Measurements from ENCODE around the gene MORN2. TPM values are rescaled to one million over a fixed set of nuclear protein-coding genes. Genes with fewer than 3 reads are reported as not detected.

Gene MORN2
- total and polyA plus RNA-seq, 2 of the 13 experiments (the other 11 are each of a cell fraction or from before 2014, with no cell fraction given) = 7.0 to 28.0 TPM

GRCh38 chr2:38875576-38876367 is at the start of gene MORN2, which contains the start of gene DHX57 (continued):
- TF ChIP-seq TCF12 (IDR thresholded peaks at IDR 0.05) = no peak
- TF ChIP-seq TCF12 (CRISPR knock-in tag; IDR thresholded peaks at IDR 0.05) = no peak
- TF ChIP-seq ZNF337 (CRISPR knock-in tag; IDR thresholded peaks at IDR 0.05; ENCODE audit: borderline replicate concordance, low read depth) = no peak; the same call in 1 of the 2 replicates
- TF ChIP-seq ELF4 (CRISPR knock-in tag; IDR thresholded peaks at IDR 0.05; ENCODE audit: borderline replicate concordance) = 0 out of 2 replicates have a peak, but pooled peaks have one; percentile 39
- TF ChIP-seq NFIB (CRISPR knock-in tag; IDR thresholded peaks at IDR 0.05; ENCODE audit: borderline replicate concordance) = no peak
- TF ChIP-seq IRF2 (CRISPR knock-in tag; IDR thresholded peaks at IDR 0.05) = peak; percentile 80; the same call in 1 of the 2 replicates
- TF ChIP-seq FOXC1 (CRISPR knock-in tag; IDR thresholded peaks at IDR 0.05; ENCODE audit: borderline replicate concordance) = peak; percentile 85
- TF ChIP-seq ZNF75D (CRISPR knock-in tag; IDR thresholded peaks at IDR 0.05; ENCODE audit: borderline replicate concordance) = no peak
- TF ChIP-seq SIN3A (IDR thresholded peaks at IDR 0.05; ENCODE audit: borderline replicate concordance, low read depth, low read length) = peak; percentile 99
- TF ChIP-seq, protein P1, sequence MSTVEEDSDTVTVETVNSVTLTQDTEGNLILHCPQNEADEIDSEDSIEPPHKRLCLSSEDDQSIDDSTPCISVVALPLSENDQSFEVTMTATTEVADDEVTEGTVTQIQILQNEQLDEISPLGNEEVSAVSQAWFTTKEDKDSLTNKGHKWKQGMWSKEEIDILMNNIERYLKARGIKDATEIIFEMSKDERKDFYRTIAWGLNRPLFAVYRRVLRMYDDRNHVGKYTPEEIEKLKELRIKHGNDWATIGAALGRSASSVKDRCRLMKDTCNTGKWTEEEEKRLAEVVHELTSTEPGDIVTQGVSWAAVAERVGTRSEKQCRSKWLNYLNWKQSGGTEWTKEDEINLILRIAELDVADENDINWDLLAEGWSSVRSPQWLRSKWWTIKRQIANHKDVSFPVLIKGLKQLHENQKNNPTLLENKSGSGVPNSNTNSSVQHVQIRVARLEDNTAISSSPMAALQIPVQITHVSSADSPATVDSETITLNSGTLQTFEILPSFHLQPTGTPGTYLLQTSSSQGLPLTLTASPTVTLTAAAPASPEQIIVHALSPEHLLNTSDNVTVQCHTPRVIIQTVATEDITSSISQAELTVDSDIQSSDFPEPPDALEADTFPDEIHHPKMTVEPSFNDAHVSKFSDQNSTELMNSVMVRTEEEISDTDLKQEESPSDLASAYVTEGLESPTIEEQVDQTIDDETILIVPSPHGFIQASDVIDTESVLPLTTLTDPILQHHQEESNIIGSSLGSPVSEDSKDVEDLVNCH (CRISPR knock-in tag; IDR thresholded peaks at IDR 0.05) = no peak
- TF ChIP-seq ZMYM2 (CRISPR knock-in tag; IDR thresholded peaks at IDR 0.05) = no peak
- TF ChIP-seq KLF16 (CRISPR knock-in tag; IDR thresholded peaks at IDR 0.05) = no peak; a peak in 2 of 4 replicates
- TF ChIP-seq SMARCC2 (IDR thresholded peaks at IDR 0.05) = no peak
- peak; percentile 48; the same call in 1 of the 2 replicates for TF ChIP-seq ZNF782 (CRISPR knock-in tag; IDR thresholded peaks at IDR 0.05; ENCODE audit: borderline replicate concordance)
- peak; percentile 87 for TF ChIP-seq YEATS4 (CRISPR knock-in tag; IDR thresholded peaks at IDR 0.05; ENCODE audit: borderline replicate concordance)
- TF ChIP-seq ZBTB20 (CRISPR knock-in tag; IDR thresholded peaks at IDR 0.05; ENCODE audit: borderline replicate concordance, low read depth) = no peak
- TF ChIP-seq FOXM1 (CRISPR knock-in tag; IDR thresholded peaks at IDR 0.05) = no peak
- no peak for TF ChIP-seq GATA4 (IDR thresholded peaks at IDR 0.05; ENCODE audit: borderline replicate concordance, low read depth)
- no peak for TF ChIP-seq ZNF343 (CRISPR knock-in tag; IDR thresholded peaks at IDR 0.05)
- TF ChIP-seq SAFB2 (CRISPR knock-in tag; IDR thresholded peaks at IDR 0.05; ENCODE audit: borderline replicate concordance, low read depth) = peak; percentile 98
- 0 out of 2 replicates have a peak, but pooled peaks have one; percentile 69 for TF ChIP-seq CREB3 (CRISPR knock-in tag; IDR thresholded peaks at IDR 0.05)
- TF ChIP-seq KDM1A (CRISPR knock-in tag; IDR thresholded peaks at IDR 0.05) = no peak
- TF ChIP-seq FOXO1 (CRISPR knock-in tag; IDR thresholded peaks at IDR 0.05) = no peak
- peak; percentile 94 for TF ChIP-seq NFYC (CRISPR knock-in tag; IDR thresholded peaks at IDR 0.05)
- 0 out of 2 replicates have a peak, but pooled peaks have one; percentile 27 for TF ChIP-seq ZNF557 (CRISPR knock-in tag; IDR thresholded peaks at IDR 0.05)
- TF ChIP-seq, protein P2, sequence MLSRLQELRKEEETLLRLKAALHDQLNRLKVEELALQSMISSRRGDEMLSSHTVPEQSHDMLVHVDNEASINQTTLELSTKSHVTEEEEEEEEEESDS (CRISPR knock-in tag; IDR thresholded peaks at IDR 0.05; ENCODE audit: borderline replicate concordance) = peak; percentile 82; the same call in 1 of the 2 replicates
- TF ChIP-seq ZMYM4 (CRISPR knock-in tag; IDR thresholded peaks at IDR 0.05) = peak; percentile 91
